HG03354 (cell line): ENCODE results near the gene FTL.

Experiments used
- ATAC-seq: cut with Tn5 transposase; IDR thresholded peaks from one replicate; pipeline ENCODE4 v1.9.1; 2021; ENCODE audit warnings: mild to moderate bottlenecking; ENCODE audit not compliant: unreplicated experiment, poor library complexity, severe bottlenecking

Gene FTL

GRCh38 chr19:48943081-48943480, 22.0 kb upstream of the FTL start:
- no peak for ATAC-seq

DNA sequence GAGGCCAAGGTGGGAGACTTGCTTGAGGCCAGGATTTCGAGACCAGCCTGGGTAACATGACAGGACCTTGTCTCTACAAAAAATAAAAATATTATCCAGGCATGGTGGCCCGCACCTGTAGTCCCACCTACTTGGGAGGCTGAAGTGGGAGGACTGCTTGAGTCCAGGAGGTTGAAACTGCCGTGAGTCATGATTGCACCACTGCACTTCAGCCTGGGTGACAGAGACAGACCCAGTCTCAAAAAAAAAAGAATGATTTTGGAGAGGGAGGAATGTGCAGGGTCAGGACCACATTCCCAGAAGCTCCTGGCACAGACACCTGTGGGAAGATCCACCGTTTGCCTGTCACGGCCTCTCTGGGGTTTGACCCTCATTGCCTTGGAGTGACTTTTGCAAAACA, 19.7 kb upstream of the FTL start:
- no peak for ATAC-seq

GRCh38 chr19:48945817-48946216, 19.3 kb upstream of the FTL start:
- no peak for ATAC-seq

DNA sequence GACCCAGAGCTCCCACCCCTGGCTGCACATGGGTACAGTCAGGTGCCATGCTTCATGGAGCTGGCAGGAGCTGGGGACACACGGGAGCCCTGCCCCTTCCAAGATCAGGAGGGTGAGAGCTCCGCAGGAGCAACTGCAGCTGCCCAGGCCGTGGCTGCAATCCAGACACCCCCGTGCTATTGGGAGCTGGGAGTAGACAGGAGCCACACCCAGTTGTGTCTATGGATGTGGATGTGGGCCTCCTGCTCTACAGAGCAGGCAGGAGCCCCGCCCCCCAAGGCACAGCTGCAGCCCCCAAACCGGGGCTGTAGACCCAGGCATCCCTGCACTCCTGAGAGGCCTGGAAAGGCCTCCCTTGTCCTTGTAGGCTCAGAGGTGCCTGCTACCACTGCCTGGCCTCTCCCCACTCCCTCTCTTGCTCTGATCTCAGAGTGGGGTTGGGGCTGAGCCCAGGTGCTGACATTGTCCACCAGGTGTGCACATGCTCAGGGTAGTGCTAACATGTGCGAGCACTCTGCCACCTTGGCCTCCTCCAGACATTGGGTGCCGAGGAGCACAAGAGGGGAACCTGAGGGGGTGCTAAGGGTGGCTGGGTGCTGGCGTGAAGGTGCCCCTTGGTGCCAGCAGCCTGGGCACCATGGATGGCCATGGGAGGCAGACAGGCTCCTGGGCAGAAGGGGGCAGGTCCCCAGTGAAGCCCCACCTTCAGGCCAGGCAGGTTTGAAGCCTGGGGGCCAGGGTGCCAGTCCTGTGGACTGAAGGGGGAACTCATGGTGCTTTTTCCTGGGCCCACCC, 18.4 kb upstream of the FTL start:
- ATAC-seq: no peak

GRCh38 chr19:48947258-48947542, 17.9 kb upstream of the FTL start:
- ATAC-seq: no peak

DNA sequence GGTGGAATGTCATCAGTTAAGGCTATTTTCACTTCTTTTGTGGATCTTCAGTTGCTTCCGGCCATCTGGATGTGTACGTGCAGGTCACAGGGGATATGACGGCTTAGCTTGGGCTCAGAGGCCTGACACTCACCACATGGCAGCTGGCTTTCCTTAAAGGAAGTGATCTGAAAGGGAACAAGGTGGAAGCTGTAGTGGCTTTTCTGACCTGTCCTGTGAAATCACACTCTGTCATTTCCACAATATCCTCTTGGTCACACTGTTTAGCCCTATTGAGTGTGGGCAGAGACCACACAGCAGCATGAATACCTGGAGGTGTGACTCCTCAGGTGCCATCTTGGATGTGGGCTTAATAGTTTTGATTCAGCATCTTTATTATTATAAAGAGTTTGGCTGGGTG, 14.9 kb upstream of the FTL start:
- no peak for ATAC-seq

DNA sequence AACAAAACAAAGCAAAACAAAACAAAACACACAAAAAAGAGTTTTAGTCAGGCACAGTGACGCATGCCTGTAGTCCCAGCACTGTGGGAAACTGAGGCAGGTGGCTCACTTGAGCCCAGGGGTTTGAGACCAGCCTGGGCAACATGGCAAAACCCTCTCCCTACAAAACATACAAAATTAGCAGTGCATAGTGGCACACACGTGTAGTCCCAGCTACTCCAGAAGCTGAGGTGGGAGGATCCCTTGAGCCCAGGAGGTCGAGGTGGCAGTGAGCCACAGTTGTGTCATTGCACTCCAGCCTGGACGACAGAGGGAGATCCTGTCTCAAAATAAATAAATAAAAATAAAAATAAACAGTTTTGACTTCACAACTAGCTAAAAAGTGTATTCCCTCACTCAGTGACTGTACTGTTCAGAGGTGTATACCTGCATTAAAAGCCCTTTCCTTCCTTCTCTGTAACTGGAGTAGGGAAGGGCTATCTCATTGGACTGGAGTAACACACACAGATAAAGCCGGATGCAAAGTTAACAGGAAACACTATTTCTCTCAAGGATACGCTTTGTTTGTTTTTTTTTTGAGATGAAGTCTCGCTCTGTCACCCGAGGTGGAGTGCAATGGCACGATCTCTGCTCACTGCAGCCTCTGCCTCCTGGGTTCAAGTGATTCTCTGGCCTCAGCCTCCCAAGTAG, 14.1 kb upstream of the FTL start:
- ATAC-seq: no peak

GRCh38 chr19:48953141-48953540, 12.0 kb upstream of the FTL start:
- no peak for ATAC-seq

- ATAC-seq: no peak
Measured at GRCh38 chr19:48953990-48954594, 11.0 kb upstream of the FTL start.

GRCh38 chr19:48954595-48955307, 10.4 kb upstream of the FTL start, which contains the start of gene BAX:
TSS of gene BAX (plus strand) at chr19:48954875. CDS start at chr19:48954929, 54 bp downstream.
- ATAC-seq: peak; percentile 83

GRCh38 chr19:48955308-48955958, 9.7 kb upstream of the FTL start:
- no peak for ATAC-seq

DNA sequence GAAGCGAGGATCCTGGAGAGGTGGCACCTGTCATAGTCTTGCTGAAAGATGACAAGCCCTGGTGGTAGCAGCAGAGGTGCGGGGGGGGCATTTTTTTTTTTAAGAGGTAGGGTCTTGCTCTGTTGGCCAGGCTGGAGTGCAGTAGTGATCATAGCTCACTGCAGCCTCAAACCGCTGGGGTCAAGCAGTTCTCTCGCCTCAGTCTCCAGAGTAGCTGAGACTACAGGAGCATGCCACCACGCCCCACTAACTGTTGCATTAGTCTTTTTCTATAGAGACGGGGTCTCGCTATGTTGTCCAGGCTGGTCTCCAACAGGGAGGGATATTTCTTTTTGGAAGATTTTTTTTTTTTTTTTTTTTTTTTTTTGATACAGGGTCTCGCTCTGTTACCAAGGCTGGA, 7.1 kb upstream of the FTL start:
- no peak for ATAC-seq

DNA sequence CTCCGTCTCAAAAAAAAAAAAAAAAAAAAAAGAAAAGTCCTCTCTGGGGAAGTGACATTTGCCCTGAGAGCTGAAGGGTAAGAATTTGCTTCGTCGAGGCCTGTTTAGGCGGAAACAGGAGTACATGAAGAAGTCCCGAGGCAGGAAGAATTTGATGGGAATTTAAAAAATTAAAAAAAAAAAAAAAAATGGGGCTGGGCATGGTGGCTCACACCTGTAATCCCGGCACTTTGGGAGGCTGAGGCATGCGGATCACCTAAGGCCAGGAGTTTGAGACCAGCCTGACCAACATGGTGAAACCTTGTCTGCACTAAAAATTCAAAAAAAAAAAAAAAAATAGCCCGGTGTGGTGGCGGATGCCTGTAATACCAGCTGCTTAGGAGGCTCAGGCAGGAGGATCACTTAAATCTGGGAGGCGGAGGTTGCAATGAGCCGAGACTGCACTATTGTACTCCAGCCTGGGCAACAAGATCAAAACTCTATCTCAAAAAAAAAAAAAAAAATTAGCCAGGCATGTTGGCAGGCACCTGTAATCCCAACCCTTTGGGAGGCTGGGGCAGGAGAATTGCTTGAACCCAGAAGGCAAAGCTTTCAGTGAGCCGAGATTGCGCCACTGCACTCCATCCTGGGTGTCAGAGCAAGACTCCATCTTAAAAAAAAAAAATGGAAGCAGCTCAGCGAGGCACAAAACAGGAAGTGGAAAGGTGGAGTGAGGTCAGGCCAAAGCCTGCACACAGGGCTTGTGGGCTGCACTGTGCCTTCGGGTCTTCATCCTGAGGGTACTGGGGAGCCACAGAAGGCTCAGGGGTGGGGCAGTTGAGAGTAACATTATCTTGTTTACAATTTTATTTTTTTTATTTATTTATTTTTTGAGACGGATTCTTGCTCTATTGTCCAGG, 5.5 kb upstream of the FTL start:
- no peak for ATAC-seq

GRCh38 chr19:48961051-48961649, 4.0 kb upstream of the FTL start:
- ATAC-seq: no peak

- no peak for ATAC-seq
Measured at GRCh38 chr19:48961673-48962028, 3.5 kb upstream of the FTL start.

DNA sequence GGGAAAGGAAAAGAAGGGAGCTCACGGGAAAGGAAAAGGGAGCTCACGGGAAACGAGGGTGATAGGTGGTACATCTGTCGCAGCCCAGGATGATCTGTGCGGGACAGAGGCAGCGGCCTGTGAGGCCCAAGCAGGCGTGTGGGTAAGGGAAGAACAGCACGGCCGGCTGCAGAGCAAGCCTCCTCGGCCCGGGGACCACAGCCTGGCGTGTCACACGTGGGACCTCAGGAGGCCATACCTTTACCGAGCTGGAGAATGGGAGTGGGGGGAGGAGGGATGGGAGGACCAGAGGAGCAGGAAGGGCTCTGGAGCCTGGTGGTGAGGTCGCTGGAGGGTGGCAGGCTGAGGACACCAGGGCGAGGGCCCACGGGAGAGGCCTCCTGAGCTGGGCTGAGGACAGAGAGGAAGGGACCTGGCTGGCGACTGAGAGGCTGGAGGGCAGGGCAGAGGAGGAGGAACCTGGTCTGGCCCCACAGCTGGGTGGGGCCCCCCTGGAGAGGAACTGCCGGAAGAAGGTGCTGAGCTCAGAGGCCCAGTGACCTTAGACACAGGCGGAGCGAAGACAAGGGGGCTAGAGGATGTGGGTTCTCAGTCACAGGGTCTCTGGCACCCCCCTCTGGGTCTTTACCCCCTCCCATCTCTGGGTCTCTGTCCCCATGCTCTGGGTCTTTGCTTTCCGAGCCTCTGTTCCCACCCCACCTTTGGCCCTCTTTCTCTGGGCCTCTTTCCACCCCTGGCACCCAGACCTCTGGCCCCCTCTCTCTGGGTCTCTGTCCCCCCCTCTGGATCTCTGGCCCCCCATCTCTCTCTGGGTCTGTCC, 2.9 kb upstream of the FTL start:
- peak; percentile 31 for ATAC-seq

DNA sequence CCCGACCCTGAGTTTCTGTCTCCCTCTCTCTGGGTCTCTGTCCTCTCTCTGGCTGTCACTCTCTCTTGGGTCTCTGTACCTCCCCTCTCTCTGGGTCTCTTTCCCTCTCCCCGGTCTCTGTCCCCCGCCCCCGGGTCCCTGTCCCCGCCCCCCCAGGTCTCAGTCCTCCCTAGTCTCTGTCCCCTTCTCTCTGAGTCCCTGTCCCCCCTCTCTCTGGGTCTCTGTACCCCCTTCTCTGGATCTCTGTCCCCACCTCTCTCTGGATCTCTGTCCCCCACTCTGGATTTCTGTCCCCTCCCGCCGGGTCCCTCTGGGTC, 2.3 kb upstream of the FTL start:
- ATAC-seq: no peak
